WTC11 (cell line): ENCODE results near the gene NOC2L. TPM values are rescaled to one million over a fixed set of nuclear protein-coding genes. Genes with fewer than 3 reads are reported as not detected.

ENCODE experiments used
- ATAC-seq: fragments of 200-7000 bp; cut with Tn5 transposase; 2 replicates; pipeline ENCODE4 v1.10.0; 2021; ENCODE audit warnings: mild to moderate bottlenecking, moderate library complexity
- CTCF ChIA-PET: fragments of 300-600 bp; sonication (Branson Sonifier 250); formaldehyde crosslinking; loops from one replicate; lab custom pipeline; 2021; ENCODE audit warnings: antibody characterized with exemption; lab: Charles Lee
- POLR2A ChIA-PET: fragments of 350-600 bp; sonication (Branson Sonifier 250); formaldehyde crosslinking; loops from one replicate; lab custom pipeline; 2021; ENCODE audit warnings: antibody characterized with exemption; lab: Charles Lee
- DNase-seq: peaks from one replicate; pipeline ENCODE4 v3.0.0; 2021; ENCODE audit warnings: low spot score
- H3K27ac Mint-ChIP-seq: 2 replicates; pipeline ENCODE4 v1.8.0; 2021; ENCODE audit warnings: mixed read lengths
- H3K27me3 Mint-ChIP-seq: 2 replicates; pipeline ENCODE4 v1.8.0; 2021; ENCODE audit warnings: low read depth, mild to moderate bottlenecking, moderate library complexity, mixed read lengths
- H3K36me3 Mint-ChIP-seq: 2 replicates; pipeline ENCODE4 v1.8.0; 2021; ENCODE audit warnings: mixed read lengths
- H3K4me1 Mint-ChIP-seq: 2 replicates; pipeline ENCODE4 v1.8.0; 2022; ENCODE audit warnings: mixed read lengths
- H3K4me3 Mint-ChIP-seq: 2 replicates; pipeline ENCODE4 v1.8.0; 2021; ENCODE audit warnings: mild to moderate bottlenecking, moderate library complexity, mixed read lengths
- H3K9me3 Mint-ChIP-seq: 2 replicates; pipeline ENCODE4 v1.8.0; 2021; ENCODE audit warnings: mixed read lengths
- CBFB ChIP-seq: sonication (generic); formaldehyde crosslinking; IDR thresholded peaks from 2 replicates; pipeline ENCODE4 v1.8.1; 2022; ENCODE audit warnings: mild to moderate bottlenecking, low read depth, missing genetic modification reagents
- CREB1 ChIP-seq: sonication (generic); formaldehyde crosslinking; IDR thresholded peaks from 2 replicates; pipeline ENCODE4 v1.8.0; 2023; ENCODE audit warnings: mild to moderate bottlenecking, missing genetic modification reagents
- FOXJ3 ChIP-seq: sonication (generic); formaldehyde crosslinking; IDR thresholded peaks from 2 replicates; pipeline ENCODE4 v1.9.0; 2021; ENCODE audit warnings: missing genetic modification reagents, mild to moderate bottlenecking, borderline replicate concordance
- FOXK1 ChIP-seq: sonication (generic); formaldehyde crosslinking; IDR thresholded peaks from 2 replicates; pipeline ENCODE4 v1.8.0; 2022; ENCODE audit warnings: mild to moderate bottlenecking, moderate library complexity, missing genetic modification reagents
- HMGA2 ChIP-seq: fragments of 250-450 bp; sonication (Bioruptor Pico); IDR thresholded peaks from 2 replicates; pipeline ENCODE4 v1.4.0; 2021; ENCODE audit warnings: mild to moderate bottlenecking, moderate library complexity
- MYBL2 ChIP-seq: sonication (generic); formaldehyde crosslinking; IDR thresholded peaks from 2 replicates; pipeline ENCODE4 v1.8.1; 2023; ENCODE audit warnings: mild to moderate bottlenecking, moderate library complexity, missing genetic modification reagents
- NFYB ChIP-seq: sonication (generic); formaldehyde crosslinking; conservative IDR thresholded peaks from 2 replicates; pipeline ENCODE4 v1.8.0; 2022; ENCODE audit warnings: low read depth, missing genetic modification reagents
- NR3C1 ChIP-seq: sonication (generic); formaldehyde crosslinking; conservative IDR thresholded peaks from 2 replicates; pipeline ENCODE4 v1.8.1; 2023; ENCODE audit warnings: low read depth, mild to moderate bottlenecking, missing genetic modification reagents
- SP1 ChIP-seq: sonication (generic); formaldehyde crosslinking; conservative IDR thresholded peaks from 2 replicates; pipeline ENCODE4 v1.8.1; 2022; ENCODE audit warnings: missing genetic modification reagents
- TEAD1 ChIP-seq: sonication (generic); formaldehyde crosslinking; IDR thresholded peaks from 2 replicates; pipeline ENCODE4 v1.8.0; 2022; ENCODE audit warnings: mild to moderate bottlenecking, missing genetic modification reagents
- ZNF138 ChIP-seq: sonication (generic); formaldehyde crosslinking; conservative IDR thresholded peaks from 2 replicates; pipeline ENCODE4 v1.8.1; 2022; ENCODE audit warnings: mild to moderate bottlenecking, moderate library complexity, missing genetic modification reagents
- ZNF219 ChIP-seq: sonication (generic); formaldehyde crosslinking; IDR thresholded peaks from 2 replicates; pipeline ENCODE4 v1.8.0; 2023; ENCODE audit warnings: missing genetic modification reagents, mild to moderate bottlenecking, borderline replicate concordance
- ZNF263 ChIP-seq: sonication (generic); formaldehyde crosslinking; IDR thresholded peaks from 2 replicates; pipeline ENCODE4 v1.8.1; 2022; ENCODE audit warnings: low read depth, mild to moderate bottlenecking, moderate library complexity, missing genetic modification reagents
- ZNF317 ChIP-seq: sonication (generic); formaldehyde crosslinking; IDR thresholded peaks from 2 replicates; pipeline ENCODE4 v1.8.1; 2023; ENCODE audit warnings: low read depth, mild to moderate bottlenecking, moderate library complexity, missing genetic modification reagents, borderline replicate concordance
- ZNF396 ChIP-seq: fragments of 250-450 bp; sonication (Bioruptor Pico); IDR thresholded peaks from 2 replicates; pipeline ENCODE4 v1.8.0; 2021; ENCODE audit warnings: mild to moderate bottlenecking, moderate library complexity, borderline replicate concordance
- ZNF423 ChIP-seq: fragments of 250-450 bp; sonication (Bioruptor Pico); IDR thresholded peaks from 2 replicates; pipeline ENCODE4 v2.1.2; 2022; ENCODE audit warnings: mild to moderate bottlenecking, moderate library complexity
- total RNA-seq: library from RNA; stranded (reverse); gene quantifications from 3 replicates; pipeline ENCODE4 v1.2.3, GENCODE V29; 2021
- TF ChIP-seq, protein P1 (sequence below): fragments of 250-450 bp; sonication (Bioruptor Pico); IDR thresholded peaks from 2 replicates; pipeline ENCODE4 v2.1.2; 2022; ENCODE audit warnings: mild to moderate bottlenecking, moderate library complexity
- TF ChIP-seq, protein P2 (sequence below): sonication (generic); formaldehyde crosslinking; IDR thresholded peaks from 2 replicates; pipeline ENCODE4 v1.8.1; 2023; ENCODE audit warnings: mild to moderate bottlenecking, missing genetic modification reagents
- TF ChIP-seq, protein P3 (sequence below): sonication (generic); formaldehyde crosslinking; IDR thresholded peaks from 2 replicates; pipeline ENCODE4 v1.8.0; 2022; ENCODE audit warnings: missing genetic modification reagents
- TF ChIP-seq, protein P4 (sequence below): sonication (generic); formaldehyde crosslinking; IDR thresholded peaks from 2 replicates; pipeline ENCODE4 v1.8.0; 2022; ENCODE audit warnings: mild to moderate bottlenecking, missing genetic modification reagents

NOC2L gene
- total RNA-seq, 1 experiment from 2014 or later, result 182 TPM

DNA sequence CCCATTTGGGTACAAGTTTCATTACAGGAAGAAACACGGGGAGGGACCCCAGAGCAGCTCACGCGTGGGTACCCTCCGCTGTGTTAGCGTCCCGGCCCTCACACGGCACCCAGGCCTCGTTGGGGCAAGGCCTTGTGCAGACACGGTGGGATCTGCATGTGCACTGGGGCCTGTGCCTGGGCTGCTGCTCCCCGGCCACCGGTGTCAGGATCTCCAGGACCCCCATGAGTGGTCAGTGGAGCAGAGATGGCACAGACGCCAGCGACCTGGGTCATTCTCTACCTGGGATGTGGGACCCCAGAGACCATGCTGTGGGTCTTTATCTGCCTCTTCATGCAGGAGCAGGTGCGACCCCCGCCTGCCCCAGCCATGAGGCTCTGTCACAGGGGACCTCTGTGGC lies 40.7 kb downstream of the NOC2L start (continued):
- TF ChIP-seq ZNF423 (CRISPR knock-in tag) (no peak), ZNF396 (CRISPR knock-in tag) (no peak), TEAD1 (CRISPR knock-in tag) (no peak)

DNA sequence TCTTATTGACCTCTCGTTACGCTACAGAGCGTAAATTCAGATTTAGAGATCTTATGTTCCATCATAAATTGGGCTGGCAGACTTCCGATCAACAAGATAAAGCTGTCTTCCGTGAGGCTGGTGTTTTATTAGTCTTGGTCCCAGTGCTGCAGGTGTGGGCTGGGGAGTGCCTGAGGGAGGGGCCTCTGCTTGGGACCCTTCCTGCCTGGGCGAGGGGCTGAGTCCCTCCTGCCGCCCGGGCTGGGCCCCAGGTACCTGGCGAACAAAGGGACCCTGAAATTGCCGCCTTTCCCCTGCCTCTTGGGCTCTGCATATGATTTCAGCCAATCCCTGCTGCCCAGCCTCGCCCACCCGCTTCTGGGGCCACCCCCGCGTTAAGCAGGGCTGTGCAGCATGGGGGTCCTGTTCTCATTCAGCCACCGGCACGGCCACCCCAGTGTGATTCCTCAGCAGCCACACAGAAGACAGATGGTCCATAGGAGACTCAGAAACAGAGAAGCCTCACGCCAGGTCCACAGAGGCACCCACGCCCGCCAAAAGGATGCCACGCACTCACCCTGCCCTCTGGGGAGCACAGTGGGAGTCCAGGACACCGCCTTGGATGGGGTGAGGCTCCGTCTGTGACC lies 41.5 kb downstream of the NOC2L start:
- ATAC-seq, result no peak
- Mint-ChIP-seq H3K4me1 (peaks cover 11% of the 10 kb centered on the region), H3K27ac (no peak overlapping the region), H3K4me3 (no peak overlapping the region), H3K27me3 (peaks cover 84% of the 10 kb centered on the region), H3K36me3 (no peaks in the 10 kb centered on the region), H3K9me3 (no peaks in the 10 kb centered on the region)
- POLR2A ChIA-PET, result no interaction called here
- DNase-seq, result no peak
- CTCF ChIA-PET, result interaction anchor here (3.7 kb wide), 1 partner anchor 12 kb away, joined by 27 read pairs; no protein-coding TSS in a partner anchor
- TF ChIP-seq FOXK1 (CRISPR knock-in tag) (no peak), CBFB (no peak), CREB1 (no peak), NR3C1 (CRISPR knock-in tag) (no peak), MYBL2 (no peak), SP1 (no peak)
- TF ChIP-seq, protein P1, sequence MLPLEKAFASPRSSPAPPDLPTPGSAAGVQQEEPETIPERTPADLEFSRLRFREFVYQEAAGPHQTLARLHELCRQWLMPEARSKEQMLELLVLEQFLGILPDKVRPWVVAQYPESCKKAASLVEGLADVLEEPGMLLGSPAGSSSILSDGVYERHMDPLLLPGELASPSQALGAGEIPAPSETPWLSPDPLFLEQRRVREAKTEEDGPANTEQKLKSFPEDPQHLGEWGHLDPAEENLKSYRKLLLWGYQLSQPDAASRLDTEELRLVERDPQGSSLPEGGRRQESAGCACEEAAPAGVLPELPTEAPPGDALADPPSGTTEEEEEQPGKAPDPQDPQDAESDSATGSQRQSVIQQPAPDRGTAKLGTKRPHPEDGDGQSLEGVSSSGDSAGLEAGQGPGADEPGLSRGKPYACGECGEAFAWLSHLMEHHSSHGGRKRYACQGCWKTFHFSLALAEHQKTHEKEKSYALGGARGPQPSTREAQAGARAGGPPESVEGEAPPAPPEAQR (CRISPR knock-in tag), result no peak

DNA sequence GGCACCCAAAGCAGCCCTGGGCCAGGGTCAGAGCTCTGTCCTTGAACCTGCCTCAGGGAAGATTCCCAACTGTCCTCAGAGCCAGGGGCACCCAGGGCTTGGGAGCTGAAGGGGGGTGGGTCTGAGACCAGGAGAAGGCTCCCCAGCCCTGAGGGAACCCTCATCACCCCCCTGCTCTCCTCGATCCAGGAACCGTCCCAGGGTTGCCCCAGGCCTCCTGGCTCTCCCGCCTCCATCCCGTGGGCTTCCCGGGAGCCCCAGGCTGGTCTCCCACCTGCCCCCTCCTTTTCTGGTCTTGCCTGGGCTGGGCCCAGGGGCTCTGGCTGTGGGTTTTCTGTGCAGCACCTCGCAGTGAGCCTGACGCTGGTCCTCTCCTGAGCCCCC lies 42.0 kb downstream of the NOC2L start:
- H3K4me1 Mint-ChIP-seq, result peaks cover 11% of the 10 kb centered on the region
- H3K9me3 Mint-ChIP-seq, result no peaks in the 10 kb centered on the region
- TF ChIP-seq FOXJ3 (CRISPR knock-in tag), result no peak
- TF ChIP-seq, all 79 proteins: peak for 0
- DNase-seq, result no peak
- peaks cover 84% of the 10 kb centered on the region for H3K27me3 Mint-ChIP-seq
- no peak for ATAC-seq
- no peak overlapping the region for H3K27ac Mint-ChIP-seq
- H3K4me3 Mint-ChIP-seq, result no peak overlapping the region
- H3K36me3 Mint-ChIP-seq, result no peaks in the 10 kb centered on the region
- ChIA-PET POLR2A (no interaction called here), CTCF (no interaction called here)

DNA sequence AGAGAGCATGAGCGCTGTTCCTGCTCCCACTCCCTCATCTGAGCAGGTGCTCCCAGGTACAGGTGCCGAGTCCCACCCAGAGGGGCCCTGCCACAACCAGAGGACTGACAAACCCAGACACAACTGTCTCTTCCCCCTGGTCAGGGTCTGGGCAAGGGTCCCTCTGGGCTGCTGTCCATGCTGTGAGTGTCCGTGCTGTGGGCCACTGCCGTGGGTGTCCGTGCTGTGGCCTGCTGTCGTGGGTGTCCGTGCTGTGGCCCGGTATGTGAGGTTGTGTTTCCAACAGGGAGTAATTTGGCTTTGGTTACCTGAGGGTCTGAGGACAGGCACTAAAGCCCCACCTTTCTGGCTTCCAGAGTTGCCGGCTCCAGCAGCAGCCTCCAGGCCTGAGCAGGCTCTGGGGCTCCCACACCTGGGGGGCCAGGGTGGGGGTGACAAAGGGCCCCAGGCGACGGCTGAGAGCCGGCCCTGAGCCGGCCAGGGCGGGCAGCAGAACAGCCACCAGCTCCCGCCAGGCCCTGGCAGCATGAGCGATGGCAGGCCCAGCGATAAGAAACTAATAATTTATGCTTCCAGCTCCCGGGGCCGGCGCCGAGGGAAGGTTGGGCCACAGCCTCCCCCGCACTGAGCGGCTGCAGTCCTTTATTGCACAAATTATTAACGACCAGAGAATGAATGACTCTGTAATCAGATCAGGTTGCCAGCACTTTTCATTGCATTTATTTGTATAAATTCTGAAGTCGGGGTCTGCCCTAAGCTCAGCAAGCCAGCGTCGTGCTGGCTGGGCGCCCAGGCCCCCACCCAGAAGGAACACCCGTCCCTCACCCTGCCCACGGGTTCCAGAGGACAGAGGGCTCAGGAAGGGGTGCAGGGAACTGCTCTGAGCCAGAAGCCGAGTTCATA lies 42.6 kb downstream of the NOC2L start:
- Mint-ChIP-seq H3K9me3 (no peaks in the 10 kb centered on the region), H3K4me3 (no peak overlapping the region), H3K36me3 (no peaks in the 10 kb centered on the region), H3K4me1 (peaks cover 9% of the 10 kb centered on the region), H3K27ac (no peak overlapping the region), H3K27me3 (peaks cover 83% of the 10 kb centered on the region)
- ATAC-seq, result no peak
- POLR2A ChIA-PET, result no interaction called here
- CTCF ChIA-PET, result interaction anchor here (0.8 kb wide), 1 partner anchor 26 kb away, joined by 5 read pairs; no protein-coding TSS in a partner anchor
- DNase-seq, result no peak
- TF ChIP-seq ZNF396 (CRISPR knock-in tag), result no peak
- TF ChIP-seq, protein P2, sequence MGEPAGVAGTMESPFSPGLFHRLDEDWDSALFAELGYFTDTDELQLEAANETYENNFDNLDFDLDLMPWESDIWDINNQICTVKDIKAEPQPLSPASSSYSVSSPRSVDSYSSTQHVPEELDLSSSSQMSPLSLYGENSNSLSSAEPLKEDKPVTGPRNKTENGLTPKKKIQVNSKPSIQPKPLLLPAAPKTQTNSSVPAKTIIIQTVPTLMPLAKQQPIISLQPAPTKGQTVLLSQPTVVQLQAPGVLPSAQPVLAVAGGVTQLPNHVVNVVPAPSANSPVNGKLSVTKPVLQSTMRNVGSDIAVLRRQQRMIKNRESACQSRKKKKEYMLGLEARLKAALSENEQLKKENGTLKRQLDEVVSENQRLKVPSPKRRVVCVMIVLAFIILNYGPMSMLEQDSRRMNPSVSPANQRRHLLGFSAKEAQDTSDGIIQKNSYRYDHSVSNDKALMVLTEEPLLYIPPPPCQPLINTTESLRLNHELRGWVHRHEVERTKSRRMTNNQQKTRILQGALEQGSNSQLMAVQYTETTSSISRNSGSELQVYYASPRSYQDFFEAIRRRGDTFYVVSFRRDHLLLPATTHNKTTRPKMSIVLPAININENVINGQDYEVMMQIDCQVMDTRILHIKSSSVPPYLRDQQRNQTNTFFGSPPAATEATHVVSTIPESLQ (CRISPR knock-in tag), result no peak
- no peak for TF ChIP-seq MYBL2
- no peak for TF ChIP-seq ZNF263 (CRISPR knock-in tag)
- TF ChIP-seq SP1, result no peak
- TF ChIP-seq, protein P3, sequence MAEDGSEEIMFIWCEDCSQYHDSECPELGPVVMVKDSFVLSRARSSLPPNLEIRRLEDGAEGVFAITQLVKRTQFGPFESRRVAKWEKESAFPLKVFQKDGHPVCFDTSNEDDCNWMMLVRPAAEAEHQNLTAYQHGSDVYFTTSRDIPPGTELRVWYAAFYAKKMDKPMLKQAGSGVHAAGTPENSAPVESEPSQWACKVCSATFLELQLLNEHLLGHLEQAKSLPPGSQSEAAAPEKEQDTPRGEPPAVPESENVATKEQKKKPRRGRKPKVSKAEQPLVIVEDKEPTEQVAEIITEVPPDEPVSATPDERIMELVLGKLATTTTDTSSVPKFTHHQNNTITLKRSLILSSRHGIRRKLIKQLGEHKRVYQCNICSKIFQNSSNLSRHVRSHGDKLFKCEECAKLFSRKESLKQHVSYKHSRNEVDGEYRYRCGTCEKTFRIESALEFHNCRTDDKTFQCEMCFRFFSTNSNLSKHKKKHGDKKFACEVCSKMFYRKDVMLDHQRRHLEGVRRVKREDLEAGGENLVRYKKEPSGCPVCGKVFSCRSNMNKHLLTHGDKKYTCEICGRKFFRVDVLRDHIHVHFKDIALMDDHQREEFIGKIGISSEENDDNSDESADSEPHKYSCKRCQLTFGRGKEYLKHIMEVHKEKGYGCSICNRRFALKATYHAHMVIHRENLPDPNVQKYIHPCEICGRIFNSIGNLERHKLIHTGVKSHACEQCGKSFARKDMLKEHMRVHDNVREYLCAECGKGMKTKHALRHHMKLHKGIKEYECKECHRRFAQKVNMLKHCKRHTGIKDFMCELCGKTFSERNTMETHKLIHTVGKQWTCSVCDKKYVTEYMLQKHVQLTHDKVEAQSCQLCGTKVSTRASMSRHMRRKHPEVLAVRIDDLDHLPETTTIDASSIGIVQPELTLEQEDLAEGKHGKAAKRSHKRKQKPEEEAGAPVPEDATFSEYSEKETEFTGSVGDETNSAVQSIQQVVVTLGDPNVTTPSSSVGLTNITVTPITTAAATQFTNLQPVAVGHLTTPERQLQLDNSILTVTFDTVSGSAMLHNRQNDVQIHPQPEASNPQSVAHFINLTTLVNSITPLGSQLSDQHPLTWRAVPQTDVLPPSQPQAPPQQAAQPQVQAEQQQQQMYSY, result no peak
- TF ChIP-seq, protein P4, sequence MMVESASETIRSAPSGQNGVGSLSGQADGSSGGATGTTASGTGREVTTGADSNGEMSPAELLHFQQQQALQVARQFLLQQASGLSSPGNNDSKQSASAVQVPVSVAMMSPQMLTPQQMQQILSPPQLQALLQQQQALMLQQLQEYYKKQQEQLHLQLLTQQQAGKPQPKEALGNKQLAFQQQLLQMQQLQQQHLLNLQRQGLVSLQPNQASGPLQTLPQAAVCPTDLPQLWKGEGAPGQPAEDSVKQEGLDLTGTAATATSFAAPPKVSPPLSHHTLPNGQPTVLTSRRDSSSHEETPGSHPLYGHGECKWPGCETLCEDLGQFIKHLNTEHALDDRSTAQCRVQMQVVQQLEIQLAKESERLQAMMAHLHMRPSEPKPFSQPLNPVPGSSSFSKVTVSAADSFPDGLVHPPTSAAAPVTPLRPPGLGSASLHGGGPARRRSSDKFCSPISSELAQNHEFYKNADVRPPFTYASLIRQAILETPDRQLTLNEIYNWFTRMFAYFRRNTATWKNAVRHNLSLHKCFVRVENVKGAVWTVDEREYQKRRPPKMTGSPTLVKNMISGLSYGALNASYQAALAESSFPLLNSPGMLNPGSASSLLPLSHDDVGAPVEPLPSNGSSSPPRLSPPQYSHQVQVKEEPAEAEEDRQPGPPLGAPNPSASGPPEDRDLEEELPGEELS (CRISPR knock-in tag), result no peak
- TF ChIP-seq NFYB (CRISPR knock-in tag), result no peak
- no peak for TF ChIP-seq NR3C1 (CRISPR knock-in tag)
- TF ChIP-seq ZNF138, result no peak
- TF ChIP-seq ZNF219, result no peak
- TF ChIP-seq ZNF317 (CRISPR knock-in tag), result no peak
- TF ChIP-seq HMGA2 (CRISPR knock-in tag), result no peak
